HG03280 (cell line): Measurements from ENCODE around the gene HCN3.
A peak's percentile ranks its signal among the peaks of the same experiment; 100 is the strongest.
"Not testable (repeated sequence)": the region's sequence is repeated elsewhere in the genome, so short reads cannot be mapped to it uniquely, and the experiment has no call there.

Experiments used
- ATAC-seq: cut with Tn5 transposase; IDR thresholded peaks from one replicate; pipeline ENCODE4 v1.9.1; 2021; ENCODE audit warnings: mild to moderate bottlenecking, moderate library complexity; ENCODE audit not compliant: unreplicated experiment

Gene HCN3

DNA sequence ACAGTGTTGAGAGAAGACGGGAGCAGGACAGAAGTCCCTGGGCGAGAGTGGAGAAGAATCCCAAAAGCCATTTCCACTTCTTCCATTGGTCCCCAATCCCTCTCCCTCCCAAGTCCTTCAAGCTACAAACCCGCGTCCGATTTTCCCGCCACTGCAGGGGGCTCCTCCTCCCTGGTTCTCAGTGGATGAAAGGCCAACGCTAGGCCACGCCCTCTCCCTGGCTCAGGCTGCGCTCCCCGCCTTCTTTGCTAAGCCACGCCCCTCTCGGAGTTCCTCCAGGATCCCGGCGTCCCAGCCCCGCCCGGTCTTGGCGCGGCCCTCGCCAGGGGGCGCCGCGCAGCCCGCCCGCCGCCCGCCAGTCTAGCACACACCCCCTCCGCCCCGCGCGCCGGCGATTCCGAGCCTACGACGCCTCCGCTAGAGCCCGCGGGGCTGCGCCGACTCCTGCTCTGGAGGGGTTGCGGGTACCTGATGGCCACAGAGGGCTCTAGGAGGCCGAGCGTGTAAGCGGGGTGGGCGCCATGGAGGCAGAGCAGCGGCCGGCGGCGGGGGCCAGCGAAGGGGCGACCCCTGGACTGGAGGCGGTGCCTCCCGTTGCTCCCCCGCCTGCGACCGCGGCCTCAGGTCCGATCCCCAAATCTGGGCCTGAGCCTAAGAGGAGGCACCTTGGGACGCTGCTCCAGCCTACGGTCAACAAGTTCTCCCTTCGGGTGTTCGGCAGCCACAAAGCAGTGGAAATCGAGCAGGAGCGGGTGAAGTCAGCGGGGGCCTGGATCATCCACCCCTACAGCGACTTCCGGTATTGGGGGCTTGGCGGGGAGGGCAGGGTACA is at the start of gene HCN3:
HCN3 (plus strand) TSS at position 394 of the 832 bp plus-strand sequence; CDS start at position 522, 128 bp downstream.
- ATAC-seq: peak; percentile 60

DNA sequence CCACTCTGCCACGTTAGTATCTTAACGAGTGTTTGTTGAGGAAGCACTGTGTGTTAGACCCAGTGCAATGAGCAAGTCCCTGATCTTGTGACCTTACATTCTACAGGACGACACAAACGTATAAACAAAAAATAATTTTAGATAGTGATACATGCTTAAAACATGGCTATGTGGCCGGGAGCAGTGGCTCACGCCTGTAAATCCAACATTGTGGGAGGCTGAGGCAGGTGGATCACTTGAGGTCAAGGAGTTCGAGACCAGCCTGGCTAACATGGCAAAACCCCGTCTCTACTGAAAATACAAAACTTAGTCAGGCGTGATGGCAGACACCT is 49.2 kb upstream of the HCN3 start:
- ATAC-seq: no peak

DNA sequence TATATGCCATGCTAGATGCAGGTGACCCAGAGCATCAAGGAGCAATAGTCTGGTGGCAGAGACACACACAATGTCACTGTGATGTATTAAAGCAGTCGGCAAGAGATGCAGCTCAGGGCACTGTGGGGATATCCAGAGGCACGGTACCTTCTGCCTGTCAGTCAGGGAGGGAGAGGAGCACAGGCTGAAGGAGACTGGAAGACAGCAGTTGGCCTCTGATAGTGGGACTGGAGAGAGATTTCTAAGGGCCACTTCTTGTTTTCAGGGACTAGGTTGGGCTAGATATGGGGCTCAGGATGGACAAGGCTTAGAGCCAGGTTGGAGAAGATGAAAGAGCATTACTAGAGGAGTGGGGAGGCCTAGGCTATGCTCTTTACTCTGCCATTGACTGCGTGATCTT is 46.0 kb upstream of the HCN3 start:
- ATAC-seq: not testable (repeated sequence)

DNA sequence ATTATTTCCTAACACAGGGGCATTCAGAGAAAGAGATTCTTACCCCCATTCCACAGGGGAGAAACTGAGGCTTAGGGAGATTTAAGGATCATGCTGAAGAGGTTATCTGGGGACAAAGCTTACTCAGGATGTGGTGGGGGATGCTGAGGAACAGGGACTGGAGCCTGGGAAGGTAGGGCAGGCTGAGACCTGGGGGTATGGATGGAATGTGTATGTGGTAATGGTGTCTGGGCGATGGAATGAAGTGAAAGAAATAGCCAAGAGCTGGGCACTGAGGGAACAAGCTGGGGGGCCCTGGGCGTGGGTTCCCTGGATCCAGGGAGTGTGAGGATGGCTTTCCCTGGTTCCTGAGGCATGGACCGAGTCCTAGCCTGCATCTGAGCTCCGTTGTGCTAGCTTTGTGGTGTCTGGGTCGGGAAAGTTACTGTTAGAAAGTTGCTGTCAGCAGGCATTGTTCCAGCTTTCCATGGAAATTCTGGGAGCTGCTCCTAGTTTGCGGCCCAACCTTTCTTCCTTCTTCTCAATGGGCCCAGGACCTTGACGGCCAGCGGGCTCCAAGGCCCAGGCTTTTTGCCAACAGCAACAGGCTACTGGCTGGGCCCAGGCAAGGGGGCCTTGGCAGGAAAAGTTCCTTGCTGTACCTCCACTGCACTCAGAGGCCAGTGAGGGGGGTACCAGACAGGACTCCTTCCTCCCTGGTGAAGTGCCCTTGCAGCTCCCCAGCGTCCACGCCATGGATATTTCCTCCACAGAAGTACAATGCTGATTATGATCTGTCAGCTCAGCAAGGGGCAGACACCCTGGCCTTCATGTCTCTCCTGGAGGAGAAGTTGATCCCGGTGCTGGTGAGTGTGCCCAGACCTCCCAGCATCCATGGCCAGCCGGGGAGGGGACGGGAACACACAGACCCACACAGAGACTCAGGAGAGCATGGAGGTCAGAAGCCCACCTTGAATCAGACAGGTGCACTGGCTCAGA is 45.0 kb upstream of the HCN3 start:
- not testable (repeated sequence) for ATAC-seq

DNA sequence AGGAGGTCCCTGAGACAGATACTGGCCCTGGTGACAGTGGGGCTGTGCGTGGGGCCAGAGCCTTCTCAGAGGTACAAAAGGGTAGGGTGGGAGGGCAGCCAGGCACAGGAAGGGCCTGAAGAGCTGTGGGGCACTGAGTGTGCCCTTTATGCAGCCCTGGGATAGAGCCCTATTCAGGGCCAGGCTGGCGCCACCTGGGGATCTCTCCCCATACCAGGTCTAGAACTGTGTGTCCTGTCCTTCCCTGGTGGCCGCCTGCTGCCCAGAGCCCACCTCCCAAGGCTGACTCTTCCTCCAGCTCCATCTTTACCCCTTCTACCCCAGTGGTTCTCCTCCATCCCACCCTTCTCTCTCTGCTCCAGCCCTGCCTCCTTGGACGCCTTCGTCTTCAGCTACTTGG is 43.8 kb upstream of the HCN3 start:
- not testable (repeated sequence) for ATAC-seq

DNA sequence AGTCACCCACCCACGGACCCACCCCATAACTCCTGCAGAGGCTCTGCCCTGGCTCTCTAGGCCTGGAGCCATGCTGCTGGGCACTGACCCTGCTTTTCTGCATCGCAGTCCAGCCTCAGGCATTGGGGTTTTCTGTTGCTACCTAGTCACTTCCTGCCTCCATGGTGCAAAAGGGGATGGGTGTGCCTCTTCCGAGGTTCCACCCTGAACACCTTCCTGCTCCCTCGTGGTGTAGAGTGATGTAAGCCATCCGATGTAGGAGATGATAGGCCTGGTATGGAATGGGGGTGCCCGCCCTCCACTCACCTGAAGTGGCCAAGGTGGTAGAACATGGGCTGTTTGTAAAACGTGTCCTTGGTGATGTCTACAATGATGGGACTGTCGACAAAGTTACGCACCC is 41.9 kb upstream of the HCN3 start:
- not testable (repeated sequence) for ATAC-seq

DNA sequence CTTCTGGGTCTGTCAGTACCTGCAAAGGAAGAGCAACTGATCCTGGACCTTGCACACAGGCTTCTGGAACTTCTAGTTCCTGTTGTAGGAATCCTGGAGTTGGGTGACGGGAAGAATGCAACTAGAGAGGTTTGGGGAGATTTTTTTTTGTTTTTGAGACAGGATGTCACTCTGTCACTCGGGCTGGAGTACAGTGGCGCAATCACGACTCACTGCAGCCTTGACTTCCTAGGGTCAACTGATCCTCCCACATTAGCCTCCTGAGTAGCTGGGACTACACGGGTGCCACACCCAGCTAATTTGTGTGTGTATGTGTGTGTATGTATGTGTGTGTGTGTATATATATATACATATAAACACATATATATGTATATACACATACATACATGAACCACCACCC is 40.8 kb upstream of the HCN3 start:
- no peak for ATAC-seq

DNA sequence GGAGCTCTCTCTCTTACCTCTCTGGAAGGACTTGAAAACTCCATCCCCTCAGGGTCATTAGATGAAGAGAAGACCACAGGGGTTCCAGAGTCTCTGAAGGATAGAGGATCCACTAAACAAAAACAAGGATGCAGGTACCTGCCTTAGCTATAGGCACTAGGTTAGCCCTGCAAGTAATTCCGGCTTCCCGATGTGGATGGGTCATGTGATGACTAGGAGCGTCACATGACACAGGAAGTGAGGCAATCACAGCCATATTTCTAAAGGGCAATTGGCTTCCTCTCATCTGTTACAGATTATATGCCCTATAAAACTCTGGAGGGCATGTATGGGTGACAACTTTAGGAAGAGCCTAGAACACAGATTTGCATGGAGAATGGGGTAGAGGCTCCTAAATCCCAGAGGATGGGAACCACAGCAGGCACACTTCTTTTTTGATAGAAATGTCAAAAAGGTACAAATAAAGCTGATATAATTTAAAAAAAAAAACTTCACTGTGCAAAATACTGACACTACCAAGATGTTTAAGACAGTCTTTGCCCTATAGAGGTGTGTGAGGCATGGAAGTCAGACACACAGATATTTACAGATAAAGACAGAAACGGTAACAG is 36.1 kb upstream of the HCN3 start:
- ATAC-seq: no peak

DNA sequence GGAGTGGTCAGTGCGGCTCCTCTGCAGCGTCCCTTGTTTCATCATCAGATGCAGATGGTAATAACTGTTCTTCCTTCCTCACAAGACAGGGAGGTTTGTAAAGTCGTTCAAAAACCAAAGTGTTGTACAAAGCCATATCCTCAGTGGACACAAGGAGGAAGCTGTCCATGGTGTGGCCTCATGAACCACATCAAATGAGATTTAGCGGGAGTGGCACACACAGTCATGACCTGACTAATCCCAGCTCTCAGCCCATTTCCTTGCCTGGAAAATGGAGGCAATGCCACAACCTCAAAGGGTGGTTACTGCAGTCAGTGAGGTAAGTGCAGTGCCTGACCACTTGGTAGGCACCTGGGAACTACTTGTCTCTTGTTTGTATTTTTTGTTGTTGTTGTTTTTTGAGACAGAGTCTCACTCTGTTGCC is 35.4 kb upstream of the HCN3 start:
- no peak for ATAC-seq

DNA sequence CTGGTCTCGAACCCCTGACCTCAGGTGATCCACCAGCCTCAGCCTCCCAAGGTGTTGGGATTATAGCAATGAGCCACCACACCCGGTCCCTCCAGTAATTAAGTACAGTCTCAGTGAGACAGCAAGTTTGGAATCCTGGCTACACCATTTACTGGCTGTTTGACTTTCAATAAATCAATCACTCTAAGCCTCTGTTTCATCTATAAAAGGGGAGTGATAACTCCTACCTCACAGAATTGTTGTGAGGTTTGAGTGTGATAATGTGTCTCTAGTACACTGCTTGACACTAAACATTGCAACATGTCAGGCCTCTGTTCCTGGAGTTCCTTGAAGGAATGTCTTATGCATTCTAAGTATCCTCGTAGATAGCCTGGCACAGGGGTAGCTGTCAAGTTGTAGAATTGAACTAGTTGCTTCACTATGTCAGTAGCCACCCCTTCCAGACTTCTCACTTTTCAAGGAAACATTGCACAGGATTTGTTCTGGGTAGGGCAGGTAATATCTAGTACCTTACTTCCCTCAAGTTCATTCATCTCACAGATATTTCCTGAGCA is 34.4 kb upstream of the HCN3 start:
- ATAC-seq: no peak

DNA sequence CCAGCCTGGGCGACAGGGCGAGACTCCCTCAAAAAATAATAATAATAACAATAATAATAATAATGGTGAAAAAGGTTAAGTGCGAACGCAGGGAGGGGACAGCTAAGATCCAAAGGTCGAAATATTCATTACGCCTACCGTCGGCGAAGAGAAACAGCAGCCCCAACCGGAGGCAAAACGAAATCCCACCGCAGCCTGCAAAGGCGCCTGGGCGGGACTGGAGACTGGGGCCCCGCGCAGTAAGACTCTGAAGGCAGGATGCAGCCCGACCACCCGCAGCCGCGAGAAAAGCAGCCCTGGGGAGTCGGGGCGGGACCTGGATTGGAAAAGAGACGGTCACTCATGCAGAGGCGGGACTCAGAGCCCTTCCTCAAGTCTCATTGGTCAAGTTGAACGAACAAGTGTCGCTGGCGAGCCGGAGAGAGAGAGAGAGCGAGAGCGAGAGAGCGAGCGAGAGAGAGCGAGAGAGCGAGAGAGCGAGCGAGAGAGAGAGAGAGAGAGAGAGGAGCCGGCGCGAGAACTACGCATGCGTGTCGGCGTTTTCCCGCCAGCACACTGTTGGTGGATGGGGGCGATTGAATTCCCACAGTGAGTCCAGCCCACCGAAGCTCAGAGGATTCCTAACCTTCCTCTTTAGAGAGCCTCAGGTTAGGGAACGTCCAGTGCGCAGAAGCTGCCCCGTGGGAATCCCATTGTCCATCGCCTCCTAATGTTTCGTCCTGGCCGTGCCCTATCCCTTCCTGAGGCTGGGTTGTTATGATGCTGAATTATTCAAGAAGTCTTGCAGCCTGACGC is 32.7 kb upstream of the HCN3 start:
- ATAC-seq: peak; percentile 87

DNA sequence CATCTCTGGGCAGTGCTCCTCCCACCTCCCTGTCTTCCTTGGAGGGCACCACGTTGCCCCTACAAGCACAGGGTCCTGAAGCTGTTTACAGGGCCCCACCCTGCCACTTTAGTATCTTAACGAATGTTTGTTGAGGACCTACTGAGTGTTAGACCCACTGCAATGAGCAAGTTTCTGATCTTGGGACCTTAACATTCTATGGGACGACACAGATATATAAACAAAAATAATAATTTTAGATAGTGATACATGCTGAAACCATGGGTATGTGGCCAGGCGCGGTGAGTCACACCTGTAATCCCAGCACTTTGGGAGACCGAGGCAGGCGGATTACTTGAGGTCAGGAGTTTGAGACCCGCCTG is 32.1 kb upstream of the HCN3 start:
- ATAC-seq: no peak

DNA sequence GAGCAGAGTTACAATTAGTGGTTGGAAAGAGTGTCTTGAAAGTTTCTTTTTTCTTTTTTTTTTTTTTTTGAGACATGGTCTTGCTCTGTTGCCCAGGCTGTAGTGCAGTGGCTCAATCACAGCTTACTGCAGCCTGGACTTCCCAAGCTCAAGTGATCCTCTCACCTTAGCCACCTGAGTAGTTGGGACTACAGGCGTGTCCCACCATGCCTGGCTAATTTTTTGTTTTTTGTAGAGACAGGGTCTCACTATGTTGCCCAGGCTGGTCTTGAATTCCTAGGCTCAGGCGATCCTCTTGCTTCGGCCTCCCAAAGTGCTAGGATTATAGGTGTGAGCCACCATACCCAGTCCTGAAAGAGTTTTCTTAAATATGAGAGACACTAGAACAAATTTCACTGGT is 30.5 kb upstream of the HCN3 start:
- ATAC-seq: not testable (repeated sequence)

DNA sequence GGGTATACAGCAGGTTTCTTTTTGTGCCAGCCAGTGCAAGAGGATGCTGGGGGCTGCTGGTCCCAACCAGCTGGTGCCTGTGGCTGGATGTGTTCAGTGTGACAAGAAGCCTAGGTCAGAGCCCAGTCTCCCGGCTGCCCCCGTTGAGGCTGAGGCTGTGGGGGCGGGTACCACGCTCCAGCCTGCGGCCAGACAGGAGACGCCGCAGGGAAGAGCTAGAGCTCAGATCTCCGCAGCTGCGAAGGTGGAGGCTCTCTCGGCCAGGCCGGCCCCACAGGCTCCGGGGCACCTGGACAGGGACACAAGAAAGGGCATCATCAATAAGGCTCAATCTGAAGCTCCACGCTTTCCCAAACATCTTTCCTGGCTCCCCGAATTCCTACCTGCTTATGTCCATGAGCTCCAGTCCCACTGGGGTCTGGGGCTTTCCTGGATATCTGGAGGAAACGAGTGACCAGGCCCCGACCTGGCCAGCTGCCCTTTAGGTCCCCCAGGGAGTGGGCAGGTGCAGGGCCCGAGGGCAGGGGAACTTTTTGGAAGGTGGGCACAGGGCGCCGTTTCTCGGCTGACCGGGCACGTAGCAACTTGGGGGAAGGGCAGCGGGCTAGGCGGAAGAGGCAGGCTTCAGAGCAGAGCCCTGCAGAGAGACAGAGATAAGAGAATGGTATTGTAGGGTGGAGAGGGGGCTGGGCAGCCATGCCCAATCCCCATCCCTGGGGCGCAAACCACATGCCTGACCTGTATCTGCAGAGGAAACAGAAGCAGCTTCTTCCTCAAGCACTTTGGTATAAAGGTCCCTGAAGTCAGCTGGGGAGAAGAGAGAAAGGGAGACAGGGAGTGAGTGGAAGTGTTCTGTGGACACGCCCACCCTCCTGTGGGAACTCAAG is 29.4 kb upstream of the HCN3 start:
- no peak for ATAC-seq

DNA sequence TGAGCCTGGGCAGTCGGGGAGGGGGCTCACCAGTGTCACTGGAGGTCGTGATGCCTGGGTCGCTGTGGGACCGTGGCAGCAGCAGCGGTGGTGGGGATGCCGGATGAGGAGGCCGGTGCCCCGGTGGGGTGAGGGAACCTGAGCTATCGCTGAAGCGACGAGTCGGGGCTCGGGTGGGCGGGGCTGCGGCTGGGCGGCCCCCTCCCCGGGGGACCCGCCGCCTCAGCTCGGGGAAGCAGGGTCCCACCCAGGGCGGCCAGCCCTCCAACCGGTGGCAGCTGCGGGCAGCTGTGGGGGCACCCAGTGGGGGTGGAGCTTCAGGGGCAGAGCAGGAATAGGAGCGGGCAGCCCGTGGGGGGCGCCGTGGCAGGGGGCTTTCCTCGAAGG is 27.0 kb upstream of the HCN3 start:
- peak; percentile 4 for ATAC-seq

DNA sequence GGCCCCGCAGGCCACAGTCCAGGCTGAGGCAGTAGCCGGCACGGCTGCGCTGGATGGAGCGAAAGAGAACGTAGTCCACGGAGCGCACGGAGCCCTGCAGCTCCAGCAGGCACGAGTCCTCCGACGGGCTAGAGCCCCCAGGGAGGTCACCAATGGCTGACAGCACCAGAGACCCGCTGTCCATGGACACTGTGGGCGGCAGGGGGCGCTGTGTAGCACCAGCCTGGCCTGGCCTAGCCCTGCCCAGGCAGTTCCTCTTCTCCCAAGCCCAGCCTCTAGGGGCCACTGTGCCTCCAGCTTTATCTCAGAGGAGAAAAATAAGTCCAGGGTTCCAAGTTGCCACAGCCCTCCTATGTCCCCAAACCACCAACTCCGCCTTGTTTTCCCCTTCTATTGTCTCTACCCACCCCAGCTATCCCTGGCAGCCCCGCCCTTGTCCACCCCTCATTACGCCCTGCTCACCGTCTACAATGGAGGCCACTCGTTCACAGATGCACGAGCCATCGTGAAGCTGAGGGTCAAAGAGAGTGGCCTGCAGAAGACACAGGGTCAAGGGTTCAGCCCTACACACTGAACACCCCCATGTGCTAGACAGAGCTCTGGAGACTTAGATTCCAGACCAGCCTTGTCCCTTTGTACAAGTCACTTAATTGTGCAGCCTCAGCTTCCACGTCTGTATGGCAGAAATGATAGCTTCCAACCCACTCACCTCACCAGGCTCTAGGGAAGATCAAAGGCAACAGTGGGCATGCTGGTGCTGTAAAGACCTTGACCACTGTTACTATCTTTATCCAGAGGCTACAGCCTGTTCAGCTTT is 26.4 kb upstream of the HCN3 start:
- peak; percentile 83 for ATAC-seq

DNA sequence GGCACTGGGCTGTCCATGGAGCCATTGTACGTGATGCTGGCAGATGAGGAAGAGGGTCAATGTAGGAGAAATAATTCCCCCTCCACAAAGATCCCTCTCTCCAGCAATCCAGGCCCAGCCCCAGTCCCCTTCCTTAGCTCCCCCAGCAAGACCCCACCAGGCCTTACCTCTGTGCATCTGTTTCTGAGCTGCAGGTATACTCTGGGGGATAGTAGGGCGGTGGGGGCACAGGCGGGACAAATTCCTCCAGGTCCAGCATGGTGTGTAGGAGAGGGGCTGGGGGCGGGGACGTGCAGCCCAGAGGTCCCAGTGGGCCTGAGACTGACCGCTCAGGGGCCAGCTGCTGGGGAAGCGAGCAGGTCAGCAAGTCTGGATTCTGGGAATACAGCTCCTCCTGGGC is 25.7 kb upstream of the HCN3 start:
- no peak for ATAC-seq

DNA sequence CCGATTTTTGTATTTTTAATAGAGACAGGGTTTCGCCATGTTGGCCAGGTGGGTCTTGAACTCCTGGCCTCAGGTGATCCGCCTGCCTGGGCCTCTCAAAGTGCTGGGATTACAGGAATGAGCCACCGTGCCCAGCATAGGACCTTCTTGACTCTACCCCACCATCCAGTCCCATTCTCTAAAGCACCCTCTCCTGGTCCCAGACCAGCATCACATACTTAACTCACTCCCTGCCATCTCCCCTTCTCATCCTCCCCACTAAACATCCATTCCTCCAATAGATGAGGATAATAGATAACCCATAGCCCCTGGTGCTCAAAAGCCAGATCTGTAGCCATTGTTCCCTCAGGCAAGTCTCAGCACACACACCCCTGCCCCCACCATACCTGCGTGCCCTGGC is 24.1 kb upstream of the HCN3 start:
- no peak for ATAC-seq

DNA sequence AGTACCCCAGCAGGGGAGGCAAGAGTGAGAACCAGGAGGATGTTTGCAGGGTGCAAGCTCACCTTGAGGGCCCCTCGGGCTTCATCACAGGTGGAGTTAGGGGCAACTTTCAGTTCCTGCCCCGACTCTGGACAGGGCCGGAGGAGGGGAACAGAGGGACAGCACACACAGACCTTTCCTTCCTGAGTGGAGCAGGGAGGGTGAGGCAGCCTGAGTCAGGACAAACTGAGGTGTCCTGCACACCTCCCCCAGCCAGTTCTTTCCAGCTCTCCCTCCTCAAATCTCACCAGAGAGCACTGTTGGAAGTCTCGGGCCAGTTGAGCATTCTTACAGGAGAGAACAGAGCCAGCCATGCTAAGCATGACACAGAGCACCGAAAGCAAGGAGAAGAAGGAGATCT is 23.5 kb upstream of the HCN3 start:
- ATAC-seq: no peak
